ENCODE results near the gene TMED8. TPM values are rescaled to one million over a fixed set of nuclear protein-coding genes. Genes with fewer than 3 reads are reported as not detected.
A peak's percentile ranks its signal among the peaks of the same experiment; 100 is the strongest.
"Not testable (repeated sequence)": the region's sequence is repeated elsewhere in the genome, so short reads cannot be mapped to it uniquely, and the experiment has no call there.

The TMED8 gene
- total and polyA plus RNA-seq, 4 experiments from 2014 or later, result 2.5 to 8.6 (median 5.9) TPM

DNA sequence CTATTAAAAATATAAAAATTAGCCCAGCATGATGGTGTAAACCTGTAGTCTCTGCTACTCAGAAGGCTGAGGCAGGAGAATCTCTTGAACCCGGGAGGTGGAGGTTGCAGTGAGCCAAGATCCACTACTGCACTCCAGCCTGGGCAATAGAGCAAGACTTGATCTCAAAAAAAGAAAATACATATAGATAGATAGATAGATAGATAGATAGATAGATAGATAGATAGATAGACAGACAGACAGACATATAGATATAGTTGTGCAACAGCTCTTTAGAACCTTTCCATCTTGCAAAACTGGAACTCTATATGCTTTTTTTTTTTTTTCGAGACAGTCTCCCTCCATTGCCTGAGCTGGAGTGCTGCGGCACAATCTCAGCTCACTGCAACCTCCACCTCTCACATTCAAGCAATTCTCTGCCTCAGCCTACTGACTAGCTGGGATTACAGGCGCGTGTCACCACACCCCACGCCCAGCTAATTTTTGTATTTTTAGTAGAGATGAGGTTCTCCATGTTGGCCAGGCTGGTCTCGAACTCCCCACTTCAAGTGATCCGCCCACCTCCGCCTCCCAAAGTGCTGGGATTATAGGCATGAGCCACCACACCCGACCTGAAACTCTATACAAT lies 38.6 kb upstream of the TMED8 start:
- H3K27me3 Mint-ChIP-seq; H3K4me3 Mint-ChIP-seq; CTCF ChIA-PET (ENCODE audit: partially characterized antibody); H3K27ac ChIP-seq (ENCODE audit: low read depth, low read length); H3K4me3 ChIP-seq (ENCODE audit: low read length in 2 of 2); intact Hi-C loops (cut with micrococcal nuclease); H3K4me1 ChIP-seq (ENCODE audit: insufficient read depth, low read length); DNase-seq; H3K36me3 Mint-ChIP-seq; H3K27me3 ChIP-seq (ENCODE audit: insufficient read depth, low read length); POLR2A ChIA-PET (ENCODE audit: partially characterized antibody); H3K4me1 Mint-ChIP-seq; H3K36me3 ChIP-seq (ENCODE audit: insufficient read depth, low read length); H3K9me3 ChIP-seq (ENCODE audit: control insufficient read depth in 1 of 2, low read length in 2 of 2): not testable (repeated sequence)
- Mint-ChIP-seq H3K9me3 (peaks cover 5 to 33% (median 19%) of the 10 kb centered on the region in 8 donors), H3K27ac (peak overlapping the region in 1 of 7 donors; percentile 36)

DNA sequence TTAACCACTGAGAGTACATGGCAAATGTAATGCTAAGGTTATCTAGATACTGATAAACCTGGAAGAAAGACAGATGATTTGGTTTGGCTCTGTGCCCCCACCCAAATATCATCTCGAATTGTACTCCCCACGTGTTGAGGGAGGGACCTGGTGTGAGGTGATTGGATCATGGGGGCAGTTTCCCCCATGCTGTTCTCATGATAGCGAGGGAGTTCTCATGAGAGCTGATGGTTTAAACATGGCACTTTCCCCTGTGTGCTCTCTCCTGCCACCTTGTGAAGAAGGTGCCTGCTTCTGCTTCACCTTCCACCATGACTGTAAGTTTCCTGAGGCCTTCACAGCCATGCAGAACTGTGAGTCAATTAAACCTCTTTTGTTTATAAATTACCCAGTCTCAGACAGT lies 32.2 kb upstream of the TMED8 start:
- no peaks in the 10 kb centered on the region for H3K27me3 Mint-ChIP-seq
- no peak overlapping the region for H3K4me3 Mint-ChIP-seq
- H3K9me3 ChIP-seq (ENCODE audit: control insufficient read depth in 1 of 2, low read length in 2 of 2), result no peaks in the 10 kb centered on the region
- intact Hi-C loops (cut with micrococcal nuclease), result no loop called here
- H3K36me3 Mint-ChIP-seq, result no peaks in the 10 kb centered on the region
- H3K4me1 Mint-ChIP-seq, result peaks cover 3 to 14% (median 9%) of the 10 kb centered on the region in 4 donors
- no peaks in the 10 kb centered on the region for H3K9me3 Mint-ChIP-seq
- no peak for DNase-seq
- no peaks in the 10 kb centered on the region for H3K4me1 ChIP-seq (ENCODE audit: insufficient read depth, low read length)
- no peak overlapping the region for H3K27ac ChIP-seq (ENCODE audit: low read depth, low read length)
- no peaks in the 10 kb centered on the region for H3K27me3 ChIP-seq (ENCODE audit: insufficient read depth, low read length)
- H3K4me3 ChIP-seq (ENCODE audit: low read length in 2 of 2), result no peak overlapping the region
- CTCF ChIA-PET (ENCODE audit: partially characterized antibody), result interaction anchor here (0.5 to 0.6 kb wide), 2 partner anchors 76 to 113 kb away, joined by 3 read pairs; no protein-coding TSS in a partner anchor
- POLR2A ChIA-PET (ENCODE audit: partially characterized antibody), result no interaction called here
- H3K27ac Mint-ChIP-seq, result no peak overlapping the region
- H3K36me3 ChIP-seq (ENCODE audit: insufficient read depth, low read length), result no peaks in the 10 kb centered on the region

DNA sequence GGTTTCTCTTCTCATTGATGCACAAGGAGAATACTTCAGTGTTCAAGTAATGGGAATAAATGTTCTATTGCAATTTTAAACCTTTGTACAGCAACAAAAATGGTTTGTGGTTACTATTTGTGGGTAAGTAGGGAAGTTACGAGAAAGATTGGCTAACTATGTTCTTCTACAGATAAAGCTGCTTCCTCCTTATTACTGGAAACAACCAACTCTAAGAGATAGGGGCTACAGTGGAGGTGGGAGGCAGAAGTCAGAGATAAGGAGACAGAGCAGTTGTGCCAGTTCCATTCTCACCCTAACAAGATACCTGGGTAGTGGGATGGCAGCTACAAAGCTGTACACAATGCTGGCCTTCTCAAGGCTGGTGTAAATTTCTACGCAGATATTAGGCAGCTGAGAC lies 30.3 kb upstream of the TMED8 start:
- intact Hi-C loops (cut with micrococcal nuclease), result no loop called here
- Histone ChIP-seq H3K4me3 (ENCODE audit: low read length in 2 of 2) (no peak overlapping the region), H3K4me1 (ENCODE audit: insufficient read depth, low read length) (no peaks in the 10 kb centered on the region), H3K9me3 (ENCODE audit: control insufficient read depth in 1 of 2, low read length in 2 of 2) (no peaks in the 10 kb centered on the region), H3K27ac (ENCODE audit: low read depth, low read length) (no peak overlapping the region), H3K27me3 (ENCODE audit: insufficient read depth, low read length) (no peaks in the 10 kb centered on the region), H3K36me3 (ENCODE audit: insufficient read depth, low read length) (no peaks in the 10 kb centered on the region)
- peak overlapping the region in 1 of 7 donors; percentile 19 for H3K27ac Mint-ChIP-seq
- no peak overlapping the region for H3K4me3 Mint-ChIP-seq
- no peaks in the 10 kb centered on the region for H3K9me3 Mint-ChIP-seq
- CTCF ChIA-PET (ENCODE audit: partially characterized antibody), result no interaction called here
- POLR2A ChIA-PET (ENCODE audit: partially characterized antibody), result no interaction called here
- DNase-seq, result no peak
- no peaks in the 10 kb centered on the region for H3K36me3 Mint-ChIP-seq
- H3K27me3 Mint-ChIP-seq, result no peaks in the 10 kb centered on the region
- peaks cover 3 to 14% (median 9%) of the 10 kb centered on the region in 4 donors for H3K4me1 Mint-ChIP-seq

DNA sequence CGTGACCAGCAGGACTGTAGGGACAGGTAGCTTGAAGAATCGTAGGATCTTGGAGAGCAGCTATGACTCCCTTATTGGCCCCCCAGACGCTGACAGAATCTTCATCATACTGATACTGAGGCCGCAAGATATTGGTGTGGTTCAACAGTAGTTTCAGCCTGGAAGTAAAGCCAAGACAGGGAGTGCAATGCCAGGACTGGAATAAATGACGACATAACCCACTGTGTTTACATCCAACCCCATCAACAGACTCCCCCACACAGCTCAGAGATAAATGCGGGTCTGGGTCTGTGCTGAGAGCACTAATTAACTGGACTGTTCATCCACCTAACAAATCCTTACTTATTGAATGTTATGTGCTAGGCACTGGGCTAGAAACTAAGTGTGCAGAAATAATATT lies 29.8 kb upstream of the TMED8 start:
- Mint-ChIP-seq H3K4me1 (peaks cover 3 to 14% (median 9%) of the 10 kb centered on the region in 4 donors), H3K4me3 (no peak overlapping the region), H3K9me3 (no peaks in the 10 kb centered on the region), H3K27me3 (no peaks in the 10 kb centered on the region), H3K27ac (no peak overlapping the region), H3K36me3 (no peaks in the 10 kb centered on the region)
- Histone ChIP-seq H3K4me1 (ENCODE audit: insufficient read depth, low read length) (no peaks in the 10 kb centered on the region), H3K27ac (ENCODE audit: low read depth, low read length) (no peak overlapping the region), H3K27me3 (ENCODE audit: insufficient read depth, low read length) (no peaks in the 10 kb centered on the region), H3K4me3 (ENCODE audit: low read length in 2 of 2) (no peak overlapping the region), H3K9me3 (ENCODE audit: control insufficient read depth in 1 of 2, low read length in 2 of 2) (no peaks in the 10 kb centered on the region), H3K36me3 (ENCODE audit: insufficient read depth, low read length) (no peaks in the 10 kb centered on the region)
- intact Hi-C loops (cut with micrococcal nuclease), result no loop called here
- ChIA-PET CTCF (ENCODE audit: partially characterized antibody) (no interaction called here), POLR2A (ENCODE audit: partially characterized antibody) (no interaction called here)
- no peak for DNase-seq

DNA sequence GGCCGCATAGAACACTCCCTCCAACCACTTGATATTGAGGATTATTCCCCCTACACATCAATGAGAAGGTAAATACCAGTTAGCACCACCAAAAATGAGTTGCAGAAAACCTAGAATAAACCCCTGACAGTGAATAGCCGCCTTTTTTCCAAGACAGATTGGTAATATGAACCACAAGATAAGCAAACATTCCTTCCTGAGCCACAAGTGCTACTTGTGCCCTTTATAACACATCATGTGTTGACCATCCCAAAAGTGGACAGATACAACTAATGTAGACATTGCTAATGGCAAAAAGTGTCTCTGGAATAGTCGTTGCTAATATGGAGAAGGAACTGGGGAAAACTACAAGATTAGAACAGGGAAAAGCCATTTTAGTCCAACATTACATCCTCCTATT lies 29.2 kb upstream of the TMED8 start:
- Histone ChIP-seq H3K9me3 (ENCODE audit: control insufficient read depth in 1 of 2, low read length in 2 of 2) (no peaks in the 10 kb centered on the region), H3K27me3 (ENCODE audit: insufficient read depth, low read length) (no peaks in the 10 kb centered on the region), H3K36me3 (ENCODE audit: insufficient read depth, low read length) (no peaks in the 10 kb centered on the region), H3K27ac (ENCODE audit: low read depth, low read length) (no peak overlapping the region), H3K4me1 (ENCODE audit: insufficient read depth, low read length) (no peaks in the 10 kb centered on the region), H3K4me3 (ENCODE audit: low read length in 2 of 2) (no peak overlapping the region)
- CTCF ChIA-PET (ENCODE audit: partially characterized antibody), result no interaction called here
- H3K27ac Mint-ChIP-seq, result no peak overlapping the region
- no peak overlapping the region for H3K4me3 Mint-ChIP-seq
- intact Hi-C loops (cut with micrococcal nuclease), result no loop called here
- H3K27me3 Mint-ChIP-seq, result no peaks in the 10 kb centered on the region
- POLR2A ChIA-PET (ENCODE audit: partially characterized antibody), result no interaction called here
- H3K36me3 Mint-ChIP-seq, result no peaks in the 10 kb centered on the region
- peaks cover 3 to 14% (median 9%) of the 10 kb centered on the region in 4 donors for H3K4me1 Mint-ChIP-seq
- no peaks in the 10 kb centered on the region for H3K9me3 Mint-ChIP-seq
- no peak for DNase-seq

DNA sequence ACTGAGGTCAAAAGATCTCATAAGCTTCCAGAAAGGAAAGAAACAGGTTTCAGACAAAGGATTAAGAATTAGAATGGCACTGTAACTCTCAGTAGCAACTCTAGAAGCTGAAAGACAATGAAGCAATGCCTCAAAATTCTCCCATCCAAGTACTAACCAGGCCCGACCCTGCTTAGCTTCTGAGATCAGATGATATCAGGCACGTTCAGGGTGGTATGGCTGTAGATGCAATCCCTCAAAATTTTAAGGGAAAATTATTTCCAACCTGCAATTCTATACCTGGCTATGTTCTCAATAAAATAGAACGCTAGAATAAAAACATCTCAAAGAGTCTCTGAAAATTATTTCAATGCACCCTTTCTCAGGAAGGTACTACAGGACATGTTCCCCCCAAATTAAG lies 26.9 kb upstream of the TMED8 start:
- POLR2A ChIA-PET (ENCODE audit: partially characterized antibody), result no interaction called here
- intact Hi-C loops (cut with micrococcal nuclease), result no loop called here
- H3K27ac ChIP-seq (ENCODE audit: low read depth, low read length), result no peak overlapping the region
- H3K4me1 ChIP-seq (ENCODE audit: insufficient read depth, low read length), result no peaks in the 10 kb centered on the region
- no peaks in the 10 kb centered on the region for H3K9me3 ChIP-seq (ENCODE audit: control insufficient read depth in 1 of 2, low read length in 2 of 2)
- no peak overlapping the region for H3K27ac Mint-ChIP-seq
- no peak overlapping the region for H3K4me3 ChIP-seq (ENCODE audit: low read length in 2 of 2)
- DNase-seq, result no peak
- H3K9me3 Mint-ChIP-seq, result peaks cover 0 to 1% (median 0%) of the 10 kb centered on the region in 8 donors
- H3K36me3 ChIP-seq (ENCODE audit: insufficient read depth, low read length), result no peaks in the 10 kb centered on the region
- H3K27me3 Mint-ChIP-seq, result no peaks in the 10 kb centered on the region
- no peak overlapping the region for H3K4me3 Mint-ChIP-seq
- H3K27me3 ChIP-seq (ENCODE audit: insufficient read depth, low read length), result no peaks in the 10 kb centered on the region
- no peaks in the 10 kb centered on the region for H3K36me3 Mint-ChIP-seq
- CTCF ChIA-PET (ENCODE audit: partially characterized antibody), result no interaction called here
- H3K4me1 Mint-ChIP-seq, result peaks cover 3 to 14% (median 9%) of the 10 kb centered on the region in 4 donors

DNA sequence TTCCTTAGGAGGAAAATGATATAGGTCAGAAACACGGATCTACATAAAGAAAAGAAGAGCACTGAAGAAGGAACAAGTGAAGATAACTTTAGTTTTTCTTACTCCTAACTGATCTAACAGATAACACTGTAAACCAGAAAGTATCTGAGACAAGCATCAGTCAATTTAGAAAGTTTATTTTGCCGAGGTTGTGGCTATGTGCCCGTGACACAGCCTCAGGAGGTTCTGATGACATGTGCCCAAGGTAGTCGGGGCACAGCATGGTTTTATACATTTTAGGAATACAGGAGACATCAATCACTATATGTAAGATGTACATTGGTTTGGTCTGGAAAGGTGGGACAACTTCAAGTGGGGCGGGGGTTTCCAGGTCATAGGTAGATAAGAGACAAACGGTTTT lies 23.3 kb upstream of the TMED8 start:
- intact Hi-C loops (cut with micrococcal nuclease), result no loop called here
- no peak overlapping the region for H3K27ac ChIP-seq (ENCODE audit: low read depth, low read length)
- no peak overlapping the region for H3K27ac Mint-ChIP-seq
- H3K9me3 ChIP-seq (ENCODE audit: control insufficient read depth in 1 of 2, low read length in 2 of 2), result no peaks in the 10 kb centered on the region
- POLR2A ChIA-PET (ENCODE audit: partially characterized antibody), result no interaction called here
- no peaks in the 10 kb centered on the region for H3K27me3 ChIP-seq (ENCODE audit: insufficient read depth, low read length)
- no peaks in the 10 kb centered on the region for H3K4me1 Mint-ChIP-seq
- H3K36me3 Mint-ChIP-seq, result no peaks in the 10 kb centered on the region
- CTCF ChIA-PET (ENCODE audit: partially characterized antibody), result no interaction called here
- peaks cover 0 to 1% (median 0%) of the 10 kb centered on the region in 8 donors for H3K9me3 Mint-ChIP-seq
- H3K4me1 ChIP-seq (ENCODE audit: insufficient read depth, low read length), result no peaks in the 10 kb centered on the region
- H3K36me3 ChIP-seq (ENCODE audit: insufficient read depth, low read length), result no peaks in the 10 kb centered on the region
- H3K4me3 Mint-ChIP-seq, result no peak overlapping the region
- no peak for DNase-seq
- no peaks in the 10 kb centered on the region for H3K27me3 Mint-ChIP-seq
- H3K4me3 ChIP-seq (ENCODE audit: low read length in 2 of 2), result no peak overlapping the region

DNA sequence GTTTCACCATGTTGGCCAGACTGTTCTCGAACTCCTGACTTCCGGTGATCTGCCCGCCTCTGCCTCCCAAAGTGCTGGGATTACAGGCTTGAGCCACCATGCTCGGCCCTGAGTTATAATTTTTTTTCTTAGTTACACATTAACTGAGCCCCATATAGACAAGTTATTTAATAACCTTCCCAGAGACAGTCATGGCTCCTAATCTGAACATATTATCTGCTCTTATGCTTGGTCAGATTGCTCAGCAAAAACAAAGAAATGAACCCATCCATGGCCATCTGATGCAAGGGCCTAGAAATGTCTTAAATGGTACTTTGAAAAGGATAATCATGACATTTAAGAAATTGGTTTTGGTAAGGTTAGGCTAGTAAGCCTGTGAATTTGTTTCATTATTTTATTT lies 13.3 kb upstream of the TMED8 start:
- intact Hi-C loops (cut with micrococcal nuclease), result no loop called here
- H3K27me3 Mint-ChIP-seq, result no peaks in the 10 kb centered on the region
- Histone ChIP-seq H3K4me3 (ENCODE audit: low read length in 2 of 2) (no peak overlapping the region), H3K27me3 (ENCODE audit: insufficient read depth, low read length) (no peaks in the 10 kb centered on the region), H3K27ac (ENCODE audit: low read depth, low read length) (no peak overlapping the region), H3K4me1 (ENCODE audit: insufficient read depth, low read length) (no peaks in the 10 kb centered on the region), H3K36me3 (ENCODE audit: insufficient read depth, low read length) (no peaks in the 10 kb centered on the region), H3K9me3 (ENCODE audit: control insufficient read depth in 1 of 2, low read length in 2 of 2) (no peaks in the 10 kb centered on the region)
- H3K36me3 Mint-ChIP-seq, result no peaks in the 10 kb centered on the region
- no peaks in the 10 kb centered on the region for H3K4me1 Mint-ChIP-seq
- ChIA-PET CTCF (ENCODE audit: partially characterized antibody) (no interaction called here), POLR2A (ENCODE audit: partially characterized antibody) (no interaction called here)
- DNase-seq, result no peak
- H3K4me3 Mint-ChIP-seq, result no peak overlapping the region
- no peak overlapping the region for H3K27ac Mint-ChIP-seq
- peaks cover 0 to 2% (median 0%) of the 10 kb centered on the region in 8 donors for H3K9me3 Mint-ChIP-seq
